Measurements from ENCODE around the gene RNF112. TPM values are rescaled to one million over a fixed set of nuclear protein-coding genes. Genes with fewer than 3 reads are reported as not detected.
A peak's percentile ranks its signal among the peaks of the same experiment; 100 is the strongest.

The RNF112 gene
- total RNA-seq, 4 donors from 2014 or later: 2.2 to 7.2 (median 3.9) TPM

GRCh38 chr17:19377602-19378415 is 33.2 kb upstream of the RNF112 start:
- no peaks in the 10 kb centered on the region for H3K9me3 ChIP-seq
- peaks cover 6 to 28% (median 24%) of the 10 kb centered on the region in 4 donors for H3K4me1 ChIP-seq
- 1% methylated on average over 64 of the region's 67 CpGs; no CpG with 5 or more reads in 1 of the 2 donors for WGBS, 2 donors (ENCODE audit: low coverage in 1 of 2)
- intact Hi-C loops (cut with DNase I; ENCODE audit: low total_unique reads) (loop anchor here (2.0 kb wide), 1 partner anchor 69 kb away; no protein-coding TSS in a partner anchor), in situ Hi-C loops (cut with MboI; ENCODE audit: low pct_ligation_motif_present in 1 of 4, low pct_unique_long_range_greater_than_20kb in 1 of 4, low sequenced_read_pairs in 3 of 4) (no loop called here)
- H3K27me3 ChIP-seq: no peaks in the 10 kb centered on the region
- DNase-seq: peak; percentile 99
- H3K27ac ChIP-seq: peak overlapping the region; percentile 91 to 98 (median 95)
- H3K36me3 ChIP-seq: peaks cover 0 to 18% (median 7%) of the 10 kb centered on the region in 4 donors
- TF ChIP-seq POLR2AphosphoS5 (IDR thresholded peaks at IDR 0.05): peak; percentile 39 to 88 (median 79)
- peak; percentile 84 for TF ChIP-seq POLR2A (IDR thresholded peaks at IDR 0.05)
- no peak for TF ChIP-seq EP300 (IDR thresholded peaks at IDR 0.05; ENCODE audit: low read depth)
- no peak for TF ChIP-seq CTCF (IDR thresholded peaks at IDR 0.05)
- H3K4me3 ChIP-seq: peak overlapping the region; percentile 46 to 86 (median 78)

DNA sequence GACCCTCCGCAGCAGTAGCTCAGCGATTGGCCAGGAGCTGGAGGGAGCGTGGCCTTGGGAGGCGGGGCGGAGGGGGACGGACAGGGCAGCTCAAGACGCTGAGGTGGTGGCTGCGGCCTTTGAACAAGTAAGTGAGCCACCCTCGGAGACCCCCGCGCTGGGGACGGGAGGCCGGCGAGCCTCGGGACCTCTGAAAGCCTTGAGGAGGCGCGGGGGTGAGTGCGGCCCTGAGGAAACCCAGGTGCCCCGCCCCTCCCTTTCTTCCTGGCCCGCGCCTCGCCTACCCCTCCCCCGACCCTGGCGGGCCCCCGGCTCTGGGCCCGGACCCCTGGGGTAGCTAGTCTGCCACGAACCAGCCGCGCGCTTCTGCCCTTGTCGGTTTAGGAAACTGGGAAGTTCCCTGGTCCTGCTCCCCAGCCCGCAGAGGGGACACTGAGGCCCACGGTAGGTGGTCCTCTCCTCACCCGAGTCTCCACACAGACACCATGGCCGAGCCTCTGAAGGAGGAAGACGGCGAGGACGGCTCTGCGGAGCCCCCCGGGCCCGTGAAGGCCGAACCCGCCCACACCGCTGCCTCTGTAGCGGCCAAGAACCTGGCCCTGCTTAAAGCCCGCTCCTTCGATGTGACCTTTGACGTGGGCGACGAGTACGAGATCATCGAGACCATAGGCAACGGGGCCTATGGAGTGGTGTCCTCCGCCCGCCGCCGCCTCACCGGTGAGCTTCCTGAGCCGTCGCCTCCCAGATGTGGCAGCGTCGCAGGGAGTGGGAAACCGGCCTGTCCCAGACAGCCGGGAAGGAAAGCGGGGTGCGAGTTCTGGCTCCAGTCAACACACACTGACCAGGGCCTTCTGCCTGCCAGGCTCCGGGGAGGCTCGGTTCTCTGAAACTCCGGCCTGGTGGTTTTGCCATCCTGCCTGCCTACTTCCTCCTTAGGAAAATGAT is 32.3 kb upstream of the RNF112 start, which contains the start of gene MAPK7:
MAPK7 (plus strand) TSS at position 83 of the 945 bp plus-strand sequence; CDS start at position 486, 403 bp downstream.
- peak; percentile 31 for DNase-seq
- peak within 1 kb of the TSS; percentile 91 to 98 (median 95) for H3K27ac ChIP-seq
- 8% methylated on average over 46 of the region's 69 CpGs; no CpG with 5 or more reads in 1 of the 2 donors for WGBS, 2 donors (ENCODE audit: low coverage in 1 of 2)
- peaks cover 10 to 36% (median 29%) of the 10 kb centered on the region in 4 donors for H3K4me1 ChIP-seq
- intact Hi-C loops (cut with DNase I; ENCODE audit: low total_unique reads): no loop called here
- no peaks in the 10 kb centered on the region for H3K27me3 ChIP-seq
- TF ChIP-seq CTCF (IDR thresholded peaks at IDR 0.05): no peak
- peak in 2 of 3 donors; percentile 60 to 66 for TF ChIP-seq POLR2AphosphoS5 (IDR thresholded peaks at IDR 0.05)
- no peak for TF ChIP-seq EP300 (IDR thresholded peaks at IDR 0.05; ENCODE audit: low read depth)
- peak; percentile 49 for TF ChIP-seq POLR2A (IDR thresholded peaks at IDR 0.05)
- peak within 1 kb of the TSS; percentile 73 to 90 (median 84) for H3K4me3 ChIP-seq
- peaks cover 0 to 18% (median 7%) of the 10 kb centered on the region in 4 donors for H3K36me3 ChIP-seq
- in situ Hi-C loops (cut with MboI; ENCODE audit: low pct_ligation_motif_present in 1 of 4, low pct_unique_long_range_greater_than_20kb in 1 of 4, low sequenced_read_pairs in 3 of 4): no loop called here
- no peaks in the 10 kb centered on the region for H3K9me3 ChIP-seq

- Histone ChIP-seq H3K9me3 (no peaks in the 10 kb centered on the region), H3K27ac (peak overlapping the region; percentile 91 to 98 (median 95)), H3K27me3 (no peaks in the 10 kb centered on the region), H3K4me3 (peak overlapping the region; percentile 73 to 90 (median 84)), H3K4me1 (peaks cover 18 to 44% (median 35%) of the 10 kb centered on the region in 4 donors), H3K36me3 (peaks cover 0 to 18% (median 7%) of the 10 kb centered on the region in 4 donors)
- intact Hi-C loops (cut with DNase I; ENCODE audit: low total_unique reads): no loop called here
- DNase-seq: no peak
- WGBS, 2 donors (ENCODE audit: low coverage in 1 of 2): 79% methylated on average over 13 of the region's 13 CpGs; no CpG with 5 or more reads in 1 of the 2 donors
- TF ChIP-seq POLR2A (IDR thresholded peaks at IDR 0.05): no peak
- TF ChIP-seq POLR2AphosphoS5 (IDR thresholded peaks at IDR 0.05): no peak
- no peak for TF ChIP-seq CTCF (IDR thresholded peaks at IDR 0.05)
- no peak for TF ChIP-seq EP300 (IDR thresholded peaks at IDR 0.05; ENCODE audit: low read depth)
- in situ Hi-C loops (cut with MboI; ENCODE audit: low pct_ligation_motif_present in 1 of 4, low pct_unique_long_range_greater_than_20kb in 1 of 4, low sequenced_read_pairs in 3 of 4): no loop called here
These were observed 31.5 kb upstream of the RNF112 start for GRCh38 chr17:19379361-19380065.

Data from transverse colon (tissue), 4 donors.